ENCODE data around the gene WDR59.

Gene WDR59

DNA sequence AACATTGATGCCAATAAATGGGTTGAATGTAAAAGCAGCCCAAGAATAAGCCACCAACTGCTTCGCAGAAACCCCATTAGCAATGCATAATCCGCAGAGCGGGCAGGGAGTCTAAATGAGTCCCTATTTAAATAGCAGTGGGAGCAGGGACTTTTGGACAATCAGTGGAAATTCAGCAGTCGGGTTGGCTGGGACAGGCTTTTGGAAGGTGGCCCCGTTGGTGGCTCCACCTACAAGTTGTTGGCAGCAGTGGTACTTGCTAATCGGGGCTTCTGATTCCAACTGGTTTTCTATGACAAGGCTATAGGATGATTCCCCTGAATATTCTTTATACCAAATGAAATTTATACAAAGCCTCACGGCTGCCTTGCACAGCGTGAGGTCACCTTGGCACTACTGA lies 86.3 kb downstream of the WDR59 start:
- DNase-seq (ENCODE audit: low read depth, low spot score) = no peak
- in situ Hi-C loops (cut with HindIII; ENCODE audit: low sequenced_read_pairs) = no loop called here
- TF ChIP-seq, protein P1, sequence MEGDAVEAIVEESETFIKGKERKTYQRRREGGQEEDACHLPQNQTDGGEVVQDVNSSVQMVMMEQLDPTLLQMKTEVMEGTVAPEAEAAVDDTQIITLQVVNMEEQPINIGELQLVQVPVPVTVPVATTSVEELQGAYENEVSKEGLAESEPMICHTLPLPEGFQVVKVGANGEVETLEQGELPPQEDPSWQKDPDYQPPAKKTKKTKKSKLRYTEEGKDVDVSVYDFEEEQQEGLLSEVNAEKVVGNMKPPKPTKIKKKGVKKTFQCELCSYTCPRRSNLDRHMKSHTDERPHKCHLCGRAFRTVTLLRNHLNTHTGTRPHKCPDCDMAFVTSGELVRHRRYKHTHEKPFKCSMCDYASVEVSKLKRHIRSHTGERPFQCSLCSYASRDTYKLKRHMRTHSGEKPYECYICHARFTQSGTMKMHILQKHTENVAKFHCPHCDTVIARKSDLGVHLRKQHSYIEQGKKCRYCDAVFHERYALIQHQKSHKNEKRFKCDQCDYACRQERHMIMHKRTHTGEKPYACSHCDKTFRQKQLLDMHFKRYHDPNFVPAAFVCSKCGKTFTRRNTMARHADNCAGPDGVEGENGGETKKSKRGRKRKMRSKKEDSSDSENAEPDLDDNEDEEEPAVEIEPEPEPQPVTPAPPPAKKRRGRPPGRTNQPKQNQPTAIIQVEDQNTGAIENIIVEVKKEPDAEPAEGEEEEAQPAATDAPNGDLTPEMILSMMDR (IDR thresholded peaks at IDR 0.05; ENCODE audit: low read depth, low read length) = no peak
- H3K4me3 ChIP-seq (ENCODE audit: low read depth, low read length) = no peak overlapping the region

DNA sequence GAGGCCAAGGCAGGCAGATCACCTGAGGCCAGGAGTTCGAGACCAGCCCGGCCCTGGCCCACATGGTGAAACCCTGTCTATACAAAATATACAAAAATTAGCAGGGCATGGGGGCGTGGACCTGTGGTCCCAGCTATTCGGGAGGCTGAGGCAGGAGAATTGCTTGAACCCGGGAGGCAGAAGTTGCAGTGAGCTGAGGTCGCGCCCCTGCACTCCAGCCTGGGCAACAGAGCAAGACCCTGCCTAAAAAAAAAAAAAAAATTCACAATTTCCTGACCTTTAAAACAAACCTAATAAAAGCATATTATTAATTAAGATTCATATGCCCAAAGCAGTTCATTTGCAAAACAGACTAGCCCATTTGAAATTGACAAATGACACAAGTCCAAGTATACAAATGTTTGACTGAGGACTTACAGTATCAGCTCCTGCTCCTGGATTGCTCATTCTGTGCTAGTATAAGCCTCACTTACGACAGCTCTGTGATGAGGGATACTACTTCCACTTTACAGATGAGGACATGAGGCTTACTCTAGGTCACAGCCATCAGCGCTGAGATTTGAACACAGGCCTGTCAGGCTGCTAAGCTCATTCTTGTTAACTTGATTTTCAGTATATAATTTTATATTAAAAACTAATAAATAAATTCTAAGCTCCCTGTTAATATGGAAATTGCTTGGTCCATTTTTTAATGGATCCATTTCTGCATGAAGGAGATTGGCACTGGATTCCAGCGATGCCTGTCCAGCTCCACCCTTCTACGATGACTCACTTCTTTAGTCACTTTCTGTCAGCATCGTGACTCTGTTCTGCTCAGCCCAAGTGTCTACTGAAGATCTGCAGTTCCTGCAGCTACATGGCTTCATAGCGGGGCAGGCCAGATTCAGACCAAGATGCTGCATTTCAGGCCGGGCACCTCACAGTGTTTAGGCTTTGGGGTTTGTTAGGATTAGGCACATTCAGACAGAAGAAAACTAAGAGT lies 88.2 kb downstream of the WDR59 start:
- TF ChIP-seq, protein P1 (IDR thresholded peaks at IDR 0.05; ENCODE audit: low read depth, low read length) = no peak
- in situ Hi-C loops (cut with HindIII; ENCODE audit: low sequenced_read_pairs) = no loop called here
- peak; percentile 46 for DNase-seq (ENCODE audit: low read depth, low spot score)
- no peak overlapping the region for H3K4me3 ChIP-seq (ENCODE audit: low read depth, low read length)

DNA sequence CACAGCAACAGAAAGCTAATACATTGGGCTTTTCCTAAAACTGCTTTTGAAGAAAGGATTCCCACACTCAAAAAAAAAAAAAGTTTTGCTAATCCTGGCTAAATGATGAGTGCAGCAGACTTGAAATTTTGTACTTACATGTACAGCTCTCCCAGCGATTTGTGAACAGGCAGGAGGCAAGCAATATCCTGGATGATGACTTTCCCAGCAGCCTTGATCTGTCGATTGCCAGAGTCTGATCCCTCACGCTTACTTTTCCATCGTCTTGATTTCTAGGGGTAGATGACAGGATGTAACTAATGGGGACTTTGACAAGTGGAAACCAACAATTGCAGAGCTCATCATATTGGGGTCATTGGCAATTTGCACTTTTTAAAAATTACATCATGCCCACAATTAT lies 91.4 kb downstream of the WDR59 start:
- in situ Hi-C loops (cut with HindIII; ENCODE audit: low sequenced_read_pairs) = no loop called here
- TF ChIP-seq, protein P1 (IDR thresholded peaks at IDR 0.05; ENCODE audit: low read depth, low read length) = no peak
- no peak overlapping the region for H3K4me3 ChIP-seq (ENCODE audit: low read depth, low read length)
- DNase-seq (ENCODE audit: low read depth, low spot score) = no peak

DNA sequence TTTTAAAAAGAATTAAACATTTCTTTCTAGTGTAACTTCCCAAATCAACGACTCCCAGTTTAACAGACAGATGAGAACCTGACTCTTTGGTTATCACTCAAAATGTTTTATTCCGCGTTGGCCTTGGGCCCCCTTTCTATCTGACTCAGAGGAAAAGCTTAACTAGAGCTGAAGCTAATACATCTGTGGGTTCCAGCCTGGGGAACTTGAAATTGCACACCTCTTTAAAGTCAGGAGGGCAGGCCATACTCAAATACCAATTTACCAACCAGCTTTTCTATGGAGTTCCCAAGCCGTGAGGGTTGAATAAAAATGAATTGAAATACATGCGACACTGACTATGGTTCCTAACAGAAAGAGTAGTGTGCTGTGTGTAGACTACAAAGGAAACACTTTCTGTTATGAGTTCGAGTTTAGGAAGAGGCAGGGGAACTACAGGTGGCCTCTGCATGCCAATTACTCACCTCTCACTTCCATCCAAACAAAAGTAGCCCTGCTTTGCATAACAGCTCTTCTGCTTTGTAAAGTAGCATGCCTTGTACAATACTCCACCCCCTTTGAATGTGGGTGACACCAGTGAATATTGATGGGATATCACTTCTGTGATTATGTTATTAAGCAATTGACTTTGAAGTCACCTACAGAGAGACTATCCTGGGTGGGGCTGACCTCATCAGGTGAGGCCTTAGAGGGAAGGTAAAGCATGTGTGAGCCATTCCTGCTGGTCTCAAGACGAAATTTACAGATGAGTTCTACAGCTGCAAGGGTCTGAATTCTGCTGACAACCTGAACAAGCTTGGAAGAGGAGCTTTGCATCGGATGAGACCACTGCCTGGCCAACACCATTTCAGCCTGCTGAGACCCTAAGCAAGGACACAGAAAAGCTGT lies 92.1 kb downstream of the WDR59 start:
- TF ChIP-seq, protein P1 (IDR thresholded peaks at IDR 0.05; ENCODE audit: low read depth, low read length) = no peak
- no peak for DNase-seq (ENCODE audit: low read depth, low spot score)
- in situ Hi-C loops (cut with HindIII; ENCODE audit: low sequenced_read_pairs) = no loop called here
- H3K4me3 ChIP-seq (ENCODE audit: low read depth, low read length) = no peak overlapping the region

DNA sequence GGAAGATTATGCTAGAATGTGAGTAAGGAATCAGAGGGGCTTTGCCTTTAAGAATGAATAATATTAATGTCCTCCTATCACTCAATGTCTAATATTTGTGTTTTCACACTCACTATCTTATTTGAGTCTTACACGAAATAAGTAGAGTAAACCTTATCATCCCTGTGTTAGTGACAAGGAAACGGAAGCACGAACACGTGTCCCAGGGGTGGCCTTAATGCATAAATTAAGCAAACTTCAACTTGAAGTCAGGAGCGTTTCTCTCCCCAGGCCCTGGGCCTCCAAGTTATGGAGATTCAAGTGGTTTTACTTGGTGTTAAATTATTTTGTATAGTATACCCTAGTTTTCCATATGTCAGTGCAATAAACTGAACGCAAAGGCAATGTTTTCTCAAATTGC lies 96.0 kb downstream of the WDR59 start:
- TF ChIP-seq, protein P1 (IDR thresholded peaks at IDR 0.05; ENCODE audit: low read depth, low read length) = no peak
- H3K4me3 ChIP-seq (ENCODE audit: low read depth, low read length) = no peak overlapping the region
- DNase-seq (ENCODE audit: low read depth, low spot score) = no peak
- in situ Hi-C loops (cut with HindIII; ENCODE audit: low sequenced_read_pairs) = no loop called here

DNA sequence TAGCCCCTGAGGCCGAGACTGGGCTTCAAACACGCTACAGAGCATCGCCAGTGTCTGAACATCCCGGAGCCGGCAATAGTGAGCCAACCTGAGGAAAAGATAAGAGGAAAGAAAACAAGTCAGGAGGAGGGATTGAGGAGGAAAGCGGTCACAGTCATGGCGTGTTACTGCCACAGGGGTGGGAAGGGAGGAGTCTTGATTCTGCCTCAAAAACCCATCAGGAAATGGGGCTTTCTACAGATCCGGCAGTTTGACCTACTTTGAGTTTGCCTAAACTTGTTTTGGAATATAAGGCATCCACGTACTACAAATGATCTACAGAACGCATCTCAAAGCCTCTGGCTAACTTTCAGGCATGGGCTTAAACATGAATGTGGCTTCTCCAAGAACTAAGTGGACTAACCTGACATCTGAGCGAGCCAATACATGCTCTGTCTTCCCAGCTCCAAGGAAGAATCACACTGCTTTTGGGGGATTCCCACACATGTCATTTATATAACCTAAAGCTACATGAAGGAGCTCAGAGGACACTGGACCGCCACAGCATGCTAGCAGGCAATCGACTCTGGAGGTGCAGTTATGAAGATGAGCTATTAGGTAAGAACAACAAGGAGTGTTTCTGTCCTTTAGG lies 96.6 kb downstream of the WDR59 start:
- TF ChIP-seq, protein P1 (IDR thresholded peaks at IDR 0.05; ENCODE audit: low read depth, low read length) = no peak
- in situ Hi-C loops (cut with HindIII; ENCODE audit: low sequenced_read_pairs) = no loop called here
- DNase-seq (ENCODE audit: low read depth, low spot score) = no peak
- H3K4me3 ChIP-seq (ENCODE audit: low read depth, low read length) = no peak overlapping the region
